Stomach smooth muscle (tissue), 2 donors: ENCODE results near the gene LRRC32.

Experiments used
- H3K27ac ChIP-seq: one replicate; pipeline ENCODE4 v1.7.0; 2013; ENCODE audit warnings: mild to moderate bottlenecking, low read length, inconsistent platforms
- H3K27me3 ChIP-seq, 2 donors: one replicate each; pipeline ENCODE4 v1.7.0; 2013; ENCODE audit warnings: low read length in 2 of 2; ENCODE audit not compliant: insufficient read depth in 2 of 2, control insufficient read depth in 1 of 2
- H3K36me3 ChIP-seq, 2 donors: one replicate each; pipeline ENCODE4 v1.7.0; 2013; ENCODE audit warnings: low read length in 2 of 2; ENCODE audit not compliant: control insufficient read depth in 2 of 2, insufficient read depth in 2 of 2
- H3K4me1 ChIP-seq: one replicate; pipeline ENCODE4 v1.7.0; 2013; ENCODE audit warnings: low read length; ENCODE audit not compliant: control insufficient read depth, insufficient read depth
- H3K4me3 ChIP-seq, 2 donors: one replicate each; pipeline ENCODE4 v1.7.0; 2013; ENCODE audit warnings: low read length in 2 of 2
- H3K9ac ChIP-seq, 2 donors: one replicate each; pipeline ENCODE4 v1.7.0; 2013; ENCODE audit warnings: low read length in 2 of 2, mild to moderate bottlenecking in 1 of 2
- H3K9me3 ChIP-seq, 2 donors: one replicate each; pipeline ENCODE4 v1.7.0; 2013; ENCODE audit warnings: low read length in 2 of 2; ENCODE audit not compliant: control insufficient read depth in 2 of 2
- donor health status: healthy.
- donor health status: Pancreatic carcinoma.

The LRRC32 gene

DNA sequence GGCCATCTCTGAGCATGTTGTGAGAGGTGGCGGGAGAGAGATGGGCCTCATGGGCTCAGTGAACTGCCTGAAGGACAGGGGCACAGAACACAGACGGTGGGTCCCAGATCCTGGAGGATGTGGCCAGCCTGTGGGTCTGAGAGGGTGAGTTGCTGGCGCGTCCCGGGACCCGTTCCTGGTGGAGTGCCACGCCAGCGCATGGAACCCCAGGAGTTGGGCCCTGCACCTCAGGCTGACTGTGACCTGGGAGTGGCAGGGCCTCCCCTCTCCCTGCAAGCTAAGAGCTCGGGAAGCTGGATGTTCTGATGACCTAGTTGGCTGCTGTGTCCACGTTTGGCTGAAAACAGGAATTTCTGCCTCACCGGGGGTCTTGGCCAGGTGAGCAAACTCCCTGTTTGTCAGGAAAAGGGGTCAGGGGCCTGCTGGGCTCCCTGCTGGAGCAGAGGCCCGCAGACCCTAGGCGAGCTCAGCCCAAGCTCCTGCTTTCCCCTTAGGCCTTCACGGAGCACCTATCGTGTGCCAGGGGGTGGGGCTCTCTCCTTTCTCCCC, 15.0 kb downstream of the LRRC32 start:
- H3K36me3 ChIP-seq: no peaks in the 10 kb centered on the region
- peaks cover 42% of the 10 kb centered on the region for H3K4me1 ChIP-seq
- H3K27me3 ChIP-seq: peaks cover 0 to 3% of the 10 kb centered on the region in 2 donors
- no peak overlapping the region for H3K27ac ChIP-seq
- no peaks in the 10 kb centered on the region for H3K9me3 ChIP-seq
- H3K9ac ChIP-seq: no peak overlapping the region
- H3K4me3 ChIP-seq: no peak overlapping the region

GRCh38 chr11:76654980-76655379, 15.6 kb downstream of the LRRC32 start:
- H3K9ac ChIP-seq: no peak overlapping the region
- no peaks in the 10 kb centered on the region for H3K36me3 ChIP-seq
- H3K27me3 ChIP-seq: peaks cover 0 to 3% of the 10 kb centered on the region in 2 donors
- peak overlapping the region; percentile 58 for H3K27ac ChIP-seq
- no peaks in the 10 kb centered on the region for H3K9me3 ChIP-seq
- H3K4me3 ChIP-seq: peak overlapping the region in 1 of 2 donors; percentile 22
- peaks cover 44% of the 10 kb centered on the region for H3K4me1 ChIP-seq

DNA sequence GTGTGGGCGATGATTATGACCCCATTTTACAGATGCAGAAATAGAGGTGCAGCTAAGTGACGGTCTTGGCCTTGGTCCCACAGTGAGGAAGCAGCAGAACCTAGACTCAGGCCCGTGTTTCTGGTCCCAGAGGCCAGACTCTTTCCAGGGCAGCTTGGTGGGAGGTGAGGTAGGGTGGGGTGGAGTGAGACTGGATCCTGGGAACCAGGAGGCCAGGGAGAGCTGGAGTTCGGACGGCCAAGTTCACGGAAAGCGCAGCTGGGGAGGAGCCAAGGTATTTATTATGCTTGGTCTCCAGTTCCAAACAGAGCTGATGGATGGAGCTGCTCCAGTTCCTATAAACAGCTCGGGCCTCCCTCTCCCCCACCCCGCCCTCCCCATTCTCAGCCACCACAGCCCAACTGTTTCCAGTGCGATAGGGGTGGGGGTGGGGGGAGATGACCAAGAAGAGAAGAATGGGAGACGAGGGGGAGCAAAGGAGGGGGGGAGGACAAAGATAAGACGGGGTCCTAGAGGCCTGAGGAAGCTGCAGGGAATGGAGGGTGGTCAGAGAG, 16.2 kb downstream of the LRRC32 start:
- Histone ChIP-seq H3K4me3 (peak overlapping the region; percentile 29 to 46), H3K27me3 (peaks cover 0 to 3% of the 10 kb centered on the region in 2 donors), H3K9me3 (no peaks in the 10 kb centered on the region), H3K36me3 (no peaks in the 10 kb centered on the region), H3K4me1 (peaks cover 44% of the 10 kb centered on the region), H3K9ac (no peak overlapping the region), H3K27ac (peak overlapping the region; percentile 67)

DNA sequence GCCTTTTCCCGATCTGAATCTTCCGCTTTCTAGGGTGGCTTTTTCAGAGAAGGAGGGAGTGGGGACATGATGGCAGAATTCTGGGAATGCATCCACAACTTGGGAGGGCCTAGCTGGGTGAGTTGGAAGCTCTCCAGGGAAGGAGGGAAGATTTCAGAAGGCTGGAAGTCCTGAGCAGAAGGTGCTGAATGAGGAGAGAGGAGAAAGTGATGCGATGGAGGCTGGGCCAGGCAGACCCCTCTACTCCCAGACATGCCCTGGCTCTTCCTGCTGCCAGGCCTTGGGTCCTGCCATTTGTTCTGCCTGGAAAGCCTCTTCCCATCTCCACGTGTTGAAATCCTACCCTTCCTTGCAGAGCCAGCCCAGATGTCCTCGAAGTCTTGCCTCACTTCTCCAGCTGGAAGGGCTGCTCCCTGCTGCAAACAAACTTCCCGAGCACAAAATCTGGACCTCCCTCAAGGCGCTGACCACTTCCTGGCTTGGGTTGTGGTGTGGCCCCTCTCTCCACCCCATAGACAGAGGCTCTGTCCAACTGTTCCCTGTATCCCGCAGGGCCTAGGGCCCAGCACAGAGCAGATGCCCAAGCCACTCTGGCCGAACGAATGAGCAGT, 16.8 kb downstream of the LRRC32 start:
- H3K36me3 ChIP-seq: no peaks in the 10 kb centered on the region
- no peaks in the 10 kb centered on the region for H3K9me3 ChIP-seq
- H3K27ac ChIP-seq: peak overlapping the region; percentile 67
- H3K4me1 ChIP-seq: peaks cover 42% of the 10 kb centered on the region
- no peak overlapping the region for H3K9ac ChIP-seq
- peaks cover 0 to 3% of the 10 kb centered on the region in 2 donors for H3K27me3 ChIP-seq
- H3K4me3 ChIP-seq: peak overlapping the region; percentile 29 to 46

GRCh38 chr11:76653012-76653673, 17.4 kb downstream of the LRRC32 start:
- no peaks in the 10 kb centered on the region for H3K36me3 ChIP-seq
- peaks cover 0 to 3% of the 10 kb centered on the region in 2 donors for H3K27me3 ChIP-seq
- H3K9ac ChIP-seq: no peak overlapping the region
- peaks cover 42% of the 10 kb centered on the region for H3K4me1 ChIP-seq
- H3K27ac ChIP-seq: no peak overlapping the region
- no peaks in the 10 kb centered on the region for H3K9me3 ChIP-seq
- H3K4me3 ChIP-seq: no peak overlapping the region

DNA sequence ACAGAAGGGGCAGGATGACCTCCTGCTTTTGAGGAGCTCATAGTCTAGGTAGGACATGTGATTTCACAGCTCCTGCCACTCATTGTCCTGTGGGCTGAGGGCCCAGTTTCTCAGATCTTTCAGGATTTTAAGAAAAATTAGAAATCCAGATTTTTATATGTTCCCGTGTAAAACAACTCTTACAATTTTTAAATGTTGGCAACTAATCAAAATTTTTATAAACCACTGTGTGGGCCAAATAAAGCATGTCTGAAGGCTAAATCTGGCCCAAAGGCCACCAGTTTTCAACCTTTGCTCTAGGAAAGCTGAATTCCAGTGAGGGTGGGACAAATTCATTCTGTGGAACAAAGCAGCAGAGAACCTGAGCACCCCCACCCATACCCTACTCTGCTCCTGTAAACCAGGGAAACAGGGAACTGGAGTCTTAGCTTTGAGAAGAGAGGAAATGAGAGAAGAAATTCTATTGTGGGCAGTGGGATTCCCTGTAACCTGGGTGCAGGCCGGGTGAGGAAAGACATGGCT, 20.6 kb downstream of the LRRC32 start:
- Histone ChIP-seq H3K9me3 (peaks cover 0 to 5% of the 10 kb centered on the region in 2 donors), H3K4me1 (peaks cover 15% of the 10 kb centered on the region), H3K4me3 (no peak overlapping the region), H3K27me3 (peaks cover 0 to 3% of the 10 kb centered on the region in 2 donors), H3K9ac (no peak overlapping the region), H3K36me3 (no peaks in the 10 kb centered on the region), H3K27ac (no peak overlapping the region)

DNA sequence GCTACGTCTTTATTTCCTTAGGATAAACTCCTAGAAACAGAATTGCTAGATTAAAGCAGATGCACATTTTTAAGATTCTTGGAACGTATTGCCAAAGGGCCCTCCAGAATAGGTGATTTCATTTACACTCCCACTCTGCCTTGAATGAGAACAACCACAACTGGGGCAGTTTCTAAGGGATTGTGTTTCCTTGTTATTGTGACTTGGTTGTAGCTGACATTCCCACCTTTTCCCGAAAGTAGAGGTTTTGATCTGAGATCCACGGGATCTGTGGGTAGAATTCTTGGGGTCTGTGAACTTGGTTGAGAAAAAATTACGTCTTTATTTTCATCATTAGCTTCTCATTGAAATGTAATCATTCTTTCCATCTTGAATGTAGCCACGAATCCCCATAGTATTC, 21.5 kb downstream of the LRRC32 start:
- no peak overlapping the region for H3K9ac ChIP-seq
- peaks cover 8% of the 10 kb centered on the region for H3K4me1 ChIP-seq
- H3K27me3 ChIP-seq: peaks cover 0 to 3% of the 10 kb centered on the region in 2 donors
- peaks cover 0 to 5% of the 10 kb centered on the region in 2 donors for H3K9me3 ChIP-seq
- no peaks in the 10 kb centered on the region for H3K36me3 ChIP-seq
- H3K4me3 ChIP-seq: no peak overlapping the region
- no peak overlapping the region for H3K27ac ChIP-seq

DNA sequence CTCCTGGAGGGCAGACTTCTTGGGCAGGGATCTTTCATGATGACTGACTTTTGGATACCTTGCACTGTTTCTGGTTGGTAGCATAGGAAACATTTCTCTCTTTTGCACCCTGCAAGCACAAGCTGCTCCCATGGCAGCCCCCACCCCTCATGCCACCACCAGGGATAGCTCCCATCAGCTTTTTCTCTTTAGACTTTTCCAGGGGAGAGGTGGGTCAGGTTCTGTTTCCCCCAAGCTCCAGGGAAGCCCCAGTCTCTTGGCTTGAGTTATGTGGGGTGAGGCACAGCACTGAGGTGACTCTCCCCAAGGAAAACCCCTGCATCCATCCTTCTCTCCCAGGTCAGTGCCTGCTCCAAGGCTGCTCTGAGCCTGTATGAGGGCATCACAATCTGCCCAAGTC, 22.5 kb downstream of the LRRC32 start:
- Histone ChIP-seq H3K27me3 (no peaks in the 10 kb centered on the region), H3K27ac (no peak overlapping the region), H3K4me1 (peaks cover 2% of the 10 kb centered on the region), H3K4me3 (no peak overlapping the region), H3K9ac (no peak overlapping the region), H3K9me3 (peaks cover 0 to 5% of the 10 kb centered on the region in 2 donors), H3K36me3 (no peaks in the 10 kb centered on the region)

DNA sequence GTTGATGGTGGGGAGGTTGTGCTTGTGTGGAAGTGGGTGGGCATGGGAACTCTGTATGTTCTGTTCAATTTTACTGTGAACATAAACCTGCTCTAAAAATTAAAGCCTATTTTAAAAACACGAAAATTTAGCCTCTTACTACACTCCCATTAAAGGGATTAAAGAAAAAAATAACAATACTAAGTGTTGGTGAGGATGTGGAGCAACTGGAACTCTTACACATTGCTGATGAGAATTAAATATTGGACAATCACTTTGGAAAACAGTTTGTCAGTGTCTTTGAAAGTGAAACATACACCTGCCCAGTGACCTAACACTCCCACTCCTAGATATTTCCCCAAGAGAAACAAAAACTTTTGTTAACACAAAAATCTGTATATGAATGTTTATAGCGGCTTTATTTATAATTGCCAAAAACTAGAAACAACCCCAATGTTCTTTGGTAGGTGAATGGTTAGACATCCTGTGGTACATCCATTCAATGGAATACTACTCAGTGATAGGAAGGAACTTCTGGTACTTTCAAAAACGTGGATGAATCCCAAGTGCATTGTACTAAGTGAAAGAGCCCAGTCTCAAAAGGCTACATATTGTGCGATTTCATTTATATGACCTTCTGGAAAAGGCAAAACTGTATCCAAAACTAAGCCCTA, 23.5 kb downstream of the LRRC32 start:
- Histone ChIP-seq H3K9ac (no peak overlapping the region), H3K9me3 (peaks cover 0 to 5% of the 10 kb centered on the region in 2 donors), H3K27ac (no peak overlapping the region), H3K36me3 (no peaks in the 10 kb centered on the region), H3K4me1 (peaks cover 2% of the 10 kb centered on the region), H3K4me3 (no peak overlapping the region), H3K27me3 (no peaks in the 10 kb centered on the region)

- no peaks in the 10 kb centered on the region for H3K36me3 ChIP-seq
Measured at GRCh38 chr11:76644591-76644990, 26.0 kb downstream of the LRRC32 start.

More at GRCh38 chr11:76644591-76644990, 26.0 kb downstream of the LRRC32 start:
- H3K4me1 ChIP-seq: no peaks in the 10 kb centered on the region
- H3K4me3 ChIP-seq: no peak overlapping the region
- no peak overlapping the region for H3K27ac ChIP-seq
- H3K9ac ChIP-seq: no peak overlapping the region
- H3K27me3 ChIP-seq: no peaks in the 10 kb centered on the region
- H3K9me3 ChIP-seq: peaks cover 0 to 5% of the 10 kb centered on the region in 2 donors
